Stimulated activated CD4-positive, alpha-beta T cell treated with anti-CD3 and anti-CD28 coated beads, Interleukin-4, amount 100 ng/mL, for 1 hour (primary cell): ENCODE measurements around the gene CNTNAP1.
"Not testable (repeated sequence)": the region's sequence is repeated elsewhere in the genome, so short reads cannot be mapped to it uniquely, and the experiment has no call there.

ENCODE experiments used
- DNase-seq: peaks from one replicate; pipeline ENCODE4 v3.0.0-alpha.2; 2020

The CNTNAP1 gene

GRCh38 chr17:42686520-42687128 is 4.3 kb downstream of the CNTNAP1 start:
- DNase-seq: no peak

GRCh38 chr17:42687707-42688320 is 5.5 kb downstream of the CNTNAP1 start:
- DNase-seq: no peak

- no peak for DNase-seq
These were observed 8.3 kb downstream of the CNTNAP1 start for GRCh38 chr17:42690596-42690995.

- no peak for DNase-seq
These were observed 8.8 kb downstream of the CNTNAP1 start for GRCh38 chr17:42691021-42691545.

- DNase-seq: no peak
These were observed 10.2 kb downstream of the CNTNAP1 start for GRCh38 chr17:42692489-42692888.

- DNase-seq: no peak
These were observed 12.2 kb downstream of the CNTNAP1 start for GRCh38 chr17:42694524-42694923.

GRCh38 chr17:42695500-42695899 is 13.2 kb downstream of the CNTNAP1 start:
- no peak for DNase-seq

GRCh38 chr17:42697108-42697811 is 14.9 kb downstream of the CNTNAP1 start:
- no peak for DNase-seq

- no peak for DNase-seq
These were observed 16.5 kb downstream of the CNTNAP1 start for GRCh38 chr17:42698736-42699414.

- DNase-seq: no peak
These were observed 17.0 kb downstream of the CNTNAP1 start for GRCh38 chr17:42699415-42699740.

- DNase-seq: no peak
These were observed 18.4 kb downstream of the CNTNAP1 start for GRCh38 chr17:42700586-42701289.

GRCh38 chr17:42702446-42702845 is 20.1 kb downstream of the CNTNAP1 start:
- no peak for DNase-seq

- no peak for DNase-seq
These were observed 22.1 kb downstream of the CNTNAP1 start for GRCh38 chr17:42704490-42704836.

- DNase-seq: no peak
These were observed 22.6 kb downstream of the CNTNAP1 start for GRCh38 chr17:42704837-42705494.

- peak; percentile 32 for DNase-seq
These were observed 24.4 kb downstream of the CNTNAP1 start for GRCh38 chr17:42706732-42707131.

GRCh38 chr17:42708588-42708987 is 26.3 kb downstream of the CNTNAP1 start:
- no peak for DNase-seq

- DNase-seq: no peak
These were observed 27.2 kb downstream of the CNTNAP1 start for GRCh38 chr17:42709561-42709960.

GRCh38 chr17:42720996-42721583 is 38.8 kb downstream of the CNTNAP1 start:
- no peak for DNase-seq

GRCh38 chr17:42723636-42724035 is 41.3 kb downstream of the CNTNAP1 start:
- DNase-seq: no peak

GRCh38 chr17:42725143-42725542 is 42.8 kb downstream of the CNTNAP1 start:
- no peak for DNase-seq

- no peak for DNase-seq
These were observed 58.4 kb downstream of the CNTNAP1 start for GRCh38 chr17:42740699-42741098.

- DNase-seq: not testable (repeated sequence)
These were observed 60.6 kb downstream of the CNTNAP1 start for GRCh38 chr17:42742916-42743315.
